Measurements from ENCODE around the gene TRPM3. TPM values are rescaled to one million over a fixed set of nuclear protein-coding genes. Genes with fewer than 3 reads are reported as not detected.

Gene TRPM3
- total RNA-seq, 1 experiment from 2014 or later = not detected

- Mint-ChIP-seq H3K27ac (ENCODE audit: unreplicated experiment) (no peak overlapping the region), H3K27me3 (ENCODE audit: unreplicated experiment) (no peaks in the 10 kb centered on the region), H3K36me3 (ENCODE audit: insufficient read depth, unreplicated experiment) (no peaks in the 10 kb centered on the region), H3K4me1 (ENCODE audit: low read depth, unreplicated experiment) (peaks cover 4% of the 10 kb centered on the region), H3K9me3 (ENCODE audit: low read depth, unreplicated experiment) (no peaks in the 10 kb centered on the region), H3K4me3 (ENCODE audit: low read depth, unreplicated experiment) (no peak overlapping the region)
- intact Hi-C loops (cut with micrococcal nuclease; ENCODE audit: unreplicated experiment) = no loop called here
- CTCF ChIA-PET = no interaction called here
- DNase-seq = no peak
- TF ChIP-seq CTCF (IDR thresholded peaks at IDR 0.05; ENCODE audit: unreplicated experiment) = no peak
- BruUV-seq (replicated peaks) = no TSS peak
Measured at GRCh38 chr9:70940605-70941004, 180.8 kb downstream of the TRPM3 start.

- no peak for DNase-seq
- TF ChIP-seq CTCF (IDR thresholded peaks at IDR 0.05; ENCODE audit: unreplicated experiment) = no peak
- Mint-ChIP-seq H3K9me3 (ENCODE audit: low read depth, unreplicated experiment) (no peaks in the 10 kb centered on the region), H3K27ac (ENCODE audit: unreplicated experiment) (no peak overlapping the region), H3K4me1 (ENCODE audit: low read depth, unreplicated experiment) (no peaks in the 10 kb centered on the region), H3K4me3 (ENCODE audit: low read depth, unreplicated experiment) (no peak overlapping the region), H3K36me3 (ENCODE audit: insufficient read depth, unreplicated experiment) (no peaks in the 10 kb centered on the region), H3K27me3 (ENCODE audit: unreplicated experiment) (no peaks in the 10 kb centered on the region)
- BruUV-seq (replicated peaks) = no TSS peak
- intact Hi-C loops (cut with micrococcal nuclease; ENCODE audit: unreplicated experiment) = no loop called here
- CTCF ChIA-PET = no interaction called here
Measured at GRCh38 chr9:70936536-70936935, 184.9 kb downstream of the TRPM3 start.

GRCh38 chr9:70935856-70936255 is 185.6 kb downstream of the TRPM3 start:
- no peak for TF ChIP-seq CTCF (IDR thresholded peaks at IDR 0.05; ENCODE audit: unreplicated experiment)
- BruUV-seq (replicated peaks) = no TSS peak
- H3K27ac Mint-ChIP-seq (ENCODE audit: unreplicated experiment) = no peak overlapping the region
- CTCF ChIA-PET = no interaction called here
- H3K9me3 Mint-ChIP-seq (ENCODE audit: low read depth, unreplicated experiment) = no peaks in the 10 kb centered on the region
- H3K36me3 Mint-ChIP-seq (ENCODE audit: insufficient read depth, unreplicated experiment) = no peaks in the 10 kb centered on the region
- no peaks in the 10 kb centered on the region for H3K27me3 Mint-ChIP-seq (ENCODE audit: unreplicated experiment)
- intact Hi-C loops (cut with micrococcal nuclease; ENCODE audit: unreplicated experiment) = no loop called here
- no peak overlapping the region for H3K4me3 Mint-ChIP-seq (ENCODE audit: low read depth, unreplicated experiment)
- H3K4me1 Mint-ChIP-seq (ENCODE audit: low read depth, unreplicated experiment) = no peaks in the 10 kb centered on the region
- DNase-seq = no peak

- Mint-ChIP-seq H3K4me1 (ENCODE audit: low read depth, unreplicated experiment) (no peaks in the 10 kb centered on the region), H3K36me3 (ENCODE audit: insufficient read depth, unreplicated experiment) (no peaks in the 10 kb centered on the region), H3K4me3 (ENCODE audit: low read depth, unreplicated experiment) (no peak overlapping the region), H3K9me3 (ENCODE audit: low read depth, unreplicated experiment) (no peaks in the 10 kb centered on the region), H3K27ac (ENCODE audit: unreplicated experiment) (no peak overlapping the region), H3K27me3 (ENCODE audit: unreplicated experiment) (no peaks in the 10 kb centered on the region)
- CTCF ChIA-PET = no interaction called here
- intact Hi-C loops (cut with micrococcal nuclease; ENCODE audit: unreplicated experiment) = no loop called here
- no peak for DNase-seq
- BruUV-seq (replicated peaks) = no TSS peak
- no peak for TF ChIP-seq CTCF (IDR thresholded peaks at IDR 0.05; ENCODE audit: unreplicated experiment)
Measured at GRCh38 chr9:70934642-70935041, 186.8 kb downstream of the TRPM3 start.

- Mint-ChIP-seq H3K27ac (ENCODE audit: unreplicated experiment) (no peak overlapping the region), H3K4me1 (ENCODE audit: low read depth, unreplicated experiment) (no peaks in the 10 kb centered on the region), H3K27me3 (ENCODE audit: unreplicated experiment) (no peaks in the 10 kb centered on the region), H3K9me3 (ENCODE audit: low read depth, unreplicated experiment) (no peaks in the 10 kb centered on the region), H3K36me3 (ENCODE audit: insufficient read depth, unreplicated experiment) (no peaks in the 10 kb centered on the region), H3K4me3 (ENCODE audit: low read depth, unreplicated experiment) (no peak overlapping the region)
- intact Hi-C loops (cut with micrococcal nuclease; ENCODE audit: unreplicated experiment) = no loop called here
- BruUV-seq (replicated peaks) = no TSS peak
- DNase-seq = no peak
- no peak for TF ChIP-seq CTCF (IDR thresholded peaks at IDR 0.05; ENCODE audit: unreplicated experiment)
- CTCF ChIA-PET = no interaction called here
Measured at GRCh38 chr9:70933321-70933720, 188.1 kb downstream of the TRPM3 start.
